ENCODE results near the gene EPC1. TPM values are rescaled to one million over a fixed set of nuclear protein-coding genes. Genes with fewer than 3 reads are reported as not detected.

EPC1 gene
- total and polyA plus RNA-seq, 10 of the 15 experiments (the other 5 are each of a cell fraction or from before 2014, with no cell fraction given): 6.8 to 59.2 (median 19.4) TPM

- no peak for TF ChIP-seq ZNF687 (IDR thresholded peaks at IDR 0.05)
- TF ChIP-seq BRCA1 (IDR thresholded peaks at IDR 0.05; ENCODE audit: low read depth, low read length): no peak
- no peak for TF ChIP-seq MYB (IDR thresholded peaks at IDR 0.05; ENCODE audit: borderline replicate concordance, low read depth, low read length)
- no peak for TF ChIP-seq ASH2L (IDR thresholded peaks at IDR 0.05; ENCODE audit: borderline replicate concordance, low read depth)
- TF ChIP-seq BCL11A (IDR thresholded peaks at IDR 0.05; ENCODE audit: low read depth, low read length): no peak
Observed at GRCh38 chr10:32386623-32387260, 39.8 kb upstream of the EPC1 start (continued).

- SMC1A ChIA-PET (ENCODE audit: uncharacterized antibody, unreplicated experiment): interaction anchor here (0.7 to 0.8 kb wide), 2 partner anchors 35 to 128 kb away, joined by 3 read pairs; no protein-coding TSS in a partner anchor
Observed at GRCh38 chr10:32384171-32384570, 37.2 kb upstream of the EPC1 start.

More at GRCh38 chr10:32384171-32384570, 37.2 kb upstream of the EPC1 start:
- H3K36me3 ChIP-seq (ENCODE audit: control insufficient read depth in 2 of 2, insufficient read depth in 2 of 2, low read length in 1 of 2): no peaks in the 10 kb centered on the region
- TF ChIP-seq RFX5 (IDR thresholded peaks at IDR 0.05; ENCODE audit: low read depth, low read length) (no peak), CBX3 (IDR thresholded peaks at IDR 0.05; ENCODE audit: borderline replicate concordance, low read depth) (no peak)
- WGBS (ENCODE audit: insufficient coverage, insufficient replicate concordance, low lambda C conversion rate, missing lambda C conversion rate): 65% methylated on average over 4 of the region's 4 CpGs
- FAIRE-seq (no peak), ATAC-seq (no peak), DNase-seq (ENCODE audit: low read depth, low spot score) (no peak)
- ChIA-PET CTCF (interaction anchor here (1.5 kb wide), 1 partner anchor 129 kb away, joined by 3 read pairs; no protein-coding TSS in a partner anchor), RAD21 (ENCODE audit: unreplicated experiment) (no interaction called here), POLR2A (no interaction called here)
- no peaks in the 10 kb centered on the region for H3K27me3 ChIP-seq (replicated peaks in 1 of 2; ENCODE audit: control insufficient read depth in 2 of 2, insufficient read depth in 2 of 2, low read length in 1 of 2)
- no peaks in the 10 kb centered on the region for H3K79me2 ChIP-seq (ENCODE audit: control insufficient read depth, insufficient read depth, low read length)
- H4K20me1 ChIP-seq (ENCODE audit: control insufficient read depth, insufficient read depth): no peaks in the 10 kb centered on the region
- intact Hi-C loops (cut with micrococcal nuclease; ENCODE audit: unreplicated experiment): no loop called here
- H3K9me3 ChIP-seq (replicated peaks; ENCODE audit: control insufficient read depth, insufficient read depth, low read length): no peaks in the 10 kb centered on the region
- H3K4me3 ChIP-seq: no peak overlapping the region
- H3K4me1 ChIP-seq (ENCODE audit: control insufficient read depth, insufficient read depth, low read length): no peaks in the 10 kb centered on the region
- BruUV-seq (replicated peaks): no TSS peak
- H3K27ac ChIP-seq (ENCODE audit: control insufficient read depth, insufficient read depth): no peak overlapping the region
- H3K9ac ChIP-seq (ENCODE audit: control insufficient read depth, insufficient read depth, low read length): no peak overlapping the region
- in situ Hi-C loops (cut with MboI): no loop called here
- no peak overlapping the region for H3K4me2 ChIP-seq (ENCODE audit: control insufficient read depth, insufficient read depth)
- H2AFZ ChIP-seq (ENCODE audit: control insufficient read depth, low read depth, low read length): no peak overlapping the region

Data from GM12878 (cell line).